ENCODE measurements around the gene PGGHG. TPM values are rescaled to one million over a fixed set of nuclear protein-coding genes. Genes with fewer than 3 reads are reported as not detected.

PGGHG gene
- polyA plus RNA-seq, 1 experiment = 13.2 TPM

DNA sequence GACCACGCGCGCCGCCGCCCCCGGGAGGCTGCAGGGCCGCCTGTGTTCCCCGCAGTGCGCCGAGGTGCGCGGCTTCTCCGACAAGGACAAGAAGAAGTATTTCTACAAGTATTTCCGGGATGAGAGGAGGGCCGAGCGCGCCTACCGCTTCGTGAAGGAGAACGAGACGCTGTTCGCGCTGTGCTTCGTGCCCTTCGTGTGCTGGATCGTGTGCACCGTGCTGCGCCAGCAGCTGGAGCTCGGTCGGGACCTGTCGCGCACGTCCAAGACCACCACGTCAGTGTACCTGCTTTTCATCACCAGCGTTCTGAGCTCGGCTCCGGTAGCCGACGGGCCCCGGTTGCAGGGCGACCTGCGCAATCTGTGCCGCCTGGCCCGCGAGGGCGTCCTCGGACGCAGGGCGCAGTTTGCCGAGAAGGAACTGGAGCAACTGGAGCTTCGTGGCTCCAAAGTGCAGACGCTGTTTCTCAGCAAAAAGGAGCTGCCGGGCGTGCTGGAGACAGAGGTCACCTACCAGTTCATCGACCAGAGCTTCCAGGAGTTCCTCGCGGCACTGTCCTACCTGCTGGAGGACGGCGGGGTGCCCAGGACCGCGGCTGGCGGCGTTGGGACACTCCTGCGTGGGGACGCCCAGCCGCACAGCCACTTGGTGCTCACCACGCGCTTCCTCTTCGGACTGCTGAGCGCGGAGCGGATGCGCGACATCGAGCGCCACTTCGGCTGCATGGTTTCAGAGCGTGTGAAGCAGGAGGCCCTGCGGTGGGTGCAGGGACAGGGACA is 8.0 kb upstream of the PGGHG start:
- peaks cover 43% of the 10 kb centered on the region for H3K27me3 ChIP-seq (ENCODE audit: control insufficient read depth, insufficient read depth, low read length)
- ChIA-PET CTCF (no interaction called here), POLR2A (no interaction called here)
- no peak for DNase-seq (ENCODE audit: low read depth)
- no peak overlapping the region for H3K4me3 ChIP-seq (ENCODE audit: low read depth, low read length)
- TF ChIP-seq, protein P1, sequence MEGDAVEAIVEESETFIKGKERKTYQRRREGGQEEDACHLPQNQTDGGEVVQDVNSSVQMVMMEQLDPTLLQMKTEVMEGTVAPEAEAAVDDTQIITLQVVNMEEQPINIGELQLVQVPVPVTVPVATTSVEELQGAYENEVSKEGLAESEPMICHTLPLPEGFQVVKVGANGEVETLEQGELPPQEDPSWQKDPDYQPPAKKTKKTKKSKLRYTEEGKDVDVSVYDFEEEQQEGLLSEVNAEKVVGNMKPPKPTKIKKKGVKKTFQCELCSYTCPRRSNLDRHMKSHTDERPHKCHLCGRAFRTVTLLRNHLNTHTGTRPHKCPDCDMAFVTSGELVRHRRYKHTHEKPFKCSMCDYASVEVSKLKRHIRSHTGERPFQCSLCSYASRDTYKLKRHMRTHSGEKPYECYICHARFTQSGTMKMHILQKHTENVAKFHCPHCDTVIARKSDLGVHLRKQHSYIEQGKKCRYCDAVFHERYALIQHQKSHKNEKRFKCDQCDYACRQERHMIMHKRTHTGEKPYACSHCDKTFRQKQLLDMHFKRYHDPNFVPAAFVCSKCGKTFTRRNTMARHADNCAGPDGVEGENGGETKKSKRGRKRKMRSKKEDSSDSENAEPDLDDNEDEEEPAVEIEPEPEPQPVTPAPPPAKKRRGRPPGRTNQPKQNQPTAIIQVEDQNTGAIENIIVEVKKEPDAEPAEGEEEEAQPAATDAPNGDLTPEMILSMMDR (IDR thresholded peaks at IDR 0.05; ENCODE audit: insufficient read depth, low read depth, low read length) = no peak
- H3K36me3 ChIP-seq (ENCODE audit: control insufficient read depth, insufficient read depth, low read length) = no peaks in the 10 kb centered on the region

DNA sequence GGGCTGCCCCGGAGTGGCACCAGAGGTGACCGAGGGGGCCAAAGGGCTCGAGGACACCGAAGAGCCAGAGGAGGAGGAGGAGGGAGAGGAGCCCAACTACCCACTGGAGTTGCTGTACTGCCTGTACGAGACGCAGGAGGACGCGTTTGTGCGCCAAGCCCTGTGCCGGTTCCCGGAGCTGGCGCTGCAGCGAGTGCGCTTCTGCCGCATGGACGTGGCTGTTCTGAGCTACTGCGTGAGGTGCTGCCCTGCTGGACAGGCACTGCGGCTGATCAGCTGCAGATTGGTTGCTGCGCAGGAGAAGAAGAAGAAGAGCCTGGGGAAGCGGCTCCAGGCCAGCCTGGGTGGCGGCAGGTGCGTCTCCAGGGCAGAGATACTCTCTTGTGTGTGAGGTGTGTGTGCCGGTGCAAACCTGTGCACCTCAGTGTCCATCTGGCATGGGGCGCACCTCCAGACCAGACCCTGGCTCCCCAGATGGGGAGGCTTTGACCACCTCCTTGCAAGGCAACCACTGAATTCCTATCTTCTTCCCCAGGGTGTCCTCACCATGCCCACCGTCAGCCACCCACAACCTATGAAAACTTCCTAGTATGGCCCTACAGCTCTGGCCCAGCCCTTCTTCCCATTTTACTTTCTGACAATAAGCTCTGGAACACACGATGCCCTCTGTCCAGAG is 7.3 kb upstream of the PGGHG start:
- peaks cover 42% of the 10 kb centered on the region for H3K27me3 ChIP-seq (ENCODE audit: control insufficient read depth, insufficient read depth, low read length)
- H3K36me3 ChIP-seq (ENCODE audit: control insufficient read depth, insufficient read depth, low read length) = no peaks in the 10 kb centered on the region
- ChIA-PET POLR2A (no interaction called here), CTCF (no interaction called here)
- TF ChIP-seq, protein P1 (IDR thresholded peaks at IDR 0.05; ENCODE audit: insufficient read depth, low read depth, low read length) = no peak
- DNase-seq (ENCODE audit: low read depth) = no peak
- H3K4me3 ChIP-seq (ENCODE audit: low read depth, low read length) = no peak overlapping the region

DNA sequence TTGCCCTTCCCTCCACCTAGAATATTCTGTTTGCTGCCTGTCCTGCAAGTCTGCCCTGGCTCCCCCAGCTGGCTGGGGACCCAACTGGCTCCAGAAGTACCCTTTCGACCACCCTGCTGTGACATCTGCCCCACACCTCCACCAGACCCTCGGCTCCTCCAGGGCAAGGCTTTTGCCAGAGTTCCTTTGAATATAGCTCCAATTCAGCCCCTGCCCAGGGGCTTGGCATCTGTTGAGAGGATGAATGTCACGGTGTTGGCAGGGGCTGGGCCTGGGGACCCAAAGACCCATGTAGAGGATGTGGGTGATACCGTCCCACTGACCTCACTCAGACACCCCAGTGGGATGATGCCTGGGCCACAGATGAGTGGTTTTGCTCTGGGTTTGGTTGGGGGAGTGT is 6.8 kb upstream of the PGGHG start:
- CTCF ChIA-PET = no interaction called here
- TF ChIP-seq, protein P1 (IDR thresholded peaks at IDR 0.05; ENCODE audit: insufficient read depth, low read depth, low read length) = no peak
- Histone ChIP-seq H3K27me3 (ENCODE audit: control insufficient read depth, insufficient read depth, low read length) (peaks cover 38% of the 10 kb centered on the region), H3K36me3 (ENCODE audit: control insufficient read depth, insufficient read depth, low read length) (no peaks in the 10 kb centered on the region), H3K4me3 (ENCODE audit: low read depth, low read length) (no peak overlapping the region)
- POLR2A ChIA-PET = no interaction called here
- DNase-seq (ENCODE audit: low read depth) = no peak

DNA sequence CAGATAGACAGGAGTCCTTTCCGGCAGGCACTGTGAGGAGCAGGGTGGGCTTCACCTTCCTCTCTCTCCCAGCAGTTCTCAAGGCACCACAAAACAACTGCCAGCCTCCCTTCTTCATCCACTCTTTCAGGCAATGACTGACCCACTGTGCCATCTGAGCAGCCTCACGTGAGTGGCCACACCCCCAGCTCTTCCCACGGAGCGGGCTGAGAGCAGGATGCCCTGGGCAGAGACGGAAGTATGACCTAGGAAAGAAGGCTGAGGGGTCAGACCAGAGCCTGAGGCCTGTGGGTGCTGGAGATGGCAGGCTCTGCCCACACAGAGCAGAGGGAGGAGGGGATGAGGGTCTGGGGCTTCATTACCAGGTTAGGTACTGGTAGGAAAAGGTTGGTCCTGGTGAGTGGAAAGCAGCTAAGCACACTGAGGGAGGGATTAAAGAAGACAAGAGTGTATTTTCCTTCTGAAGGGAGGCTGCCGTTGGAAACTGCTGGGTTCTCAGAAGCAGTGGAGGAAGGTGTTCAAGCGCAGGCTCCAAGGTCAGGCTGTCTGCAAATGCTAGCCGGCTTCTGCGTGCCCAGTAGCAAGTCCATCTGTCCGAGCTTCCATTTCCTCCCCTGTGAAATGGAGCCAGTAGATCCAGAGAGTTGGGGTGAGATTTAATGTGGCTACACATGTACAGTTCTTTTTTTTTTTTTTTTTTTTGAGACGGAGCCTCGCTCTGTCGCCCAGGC is 6.1 kb upstream of the PGGHG start:
- CTCF ChIA-PET = no interaction called here
- TF ChIP-seq, protein P1 (IDR thresholded peaks at IDR 0.05; ENCODE audit: insufficient read depth, low read depth, low read length) = no peak
- Histone ChIP-seq H3K4me3 (ENCODE audit: low read depth, low read length) (no peak overlapping the region), H3K36me3 (ENCODE audit: control insufficient read depth, insufficient read depth, low read length) (no peaks in the 10 kb centered on the region), H3K27me3 (ENCODE audit: control insufficient read depth, insufficient read depth, low read length) (peaks cover 43% of the 10 kb centered on the region)
- POLR2A ChIA-PET = no interaction called here
- no peak for DNase-seq (ENCODE audit: low read depth)
